Endodermal cell (in vitro differentiated cells): ENCODE measurements around the gene LTB4R2. TPM values are rescaled to one million over a fixed set of nuclear protein-coding genes. Genes with fewer than 3 reads are reported as not detected.

ENCODE experiments used
- DNase-seq: peaks from one replicate; pipeline ENCODE4 v3.0.0-alpha.2; 2017
- H3K27ac ChIP-seq: 2 replicates; pipeline ENCODE4 v1.5.1; 2013; ENCODE audit warnings: mild to moderate bottlenecking, low read depth, low read length, moderate library complexity
- H3K27me3 ChIP-seq: 2 replicates; pipeline ENCODE4 v1.6.1; 2013; ENCODE audit warnings: mild to moderate bottlenecking, low read length, moderate library complexity; ENCODE audit not compliant: insufficient read depth, control insufficient read depth, poor library complexity, severe bottlenecking
- H3K36me3 ChIP-seq: 2 replicates; pipeline ENCODE4 v1.7.0; 2013; ENCODE audit warnings: mild to moderate bottlenecking, low read length, moderate library complexity; ENCODE audit not compliant: control insufficient read depth, insufficient read depth
- H3K4me1 ChIP-seq: one replicate; pipeline ENCODE4 v1.7.0; 2013; ENCODE audit warnings: low read length; ENCODE audit not compliant: control insufficient read depth, insufficient read depth
- H3K4me3 ChIP-seq: 2 replicates; pipeline ENCODE4 v1.5.1; 2013; ENCODE audit warnings: mild to moderate bottlenecking, low read length, moderate library complexity
- H3K9ac ChIP-seq: 2 replicates; pipeline ENCODE4 v1.6.1; 2013; ENCODE audit warnings: mild to moderate bottlenecking, low read length, moderate library complexity; ENCODE audit not compliant: poor library complexity, severe bottlenecking; ENCODE audit errors: extremely low read depth
- H3K9me3 ChIP-seq: 2 replicates; pipeline ENCODE4 v1.6.1; 2013; ENCODE audit warnings: mild to moderate bottlenecking, low read length, moderate library complexity; ENCODE audit not compliant: control insufficient read depth
- H3K27ac Mint-ChIP-seq: 2 replicates; pipeline ENCODE4 v1.8.0; 2020; ENCODE audit warnings: mixed read lengths
- H3K27me3 Mint-ChIP-seq: 2 replicates; pipeline ENCODE4 v1.8.0; 2021; ENCODE audit warnings: mild to moderate bottlenecking, mixed read lengths; ENCODE audit not compliant: insufficient read depth
- H3K36me3 Mint-ChIP-seq: 2 replicates; pipeline ENCODE4 v1.8.0; 2020; ENCODE audit warnings: low read depth, mixed read lengths
- H3K4me1 Mint-ChIP-seq: 2 replicates; pipeline ENCODE4 v1.8.0; 2020; ENCODE audit warnings: mixed read lengths
- H3K4me3 Mint-ChIP-seq: 2 replicates; pipeline ENCODE4 v1.8.0; 2020; ENCODE audit warnings: mild to moderate bottlenecking, moderate library complexity, mixed read lengths
- H3K9me3 Mint-ChIP-seq: 2 replicates; pipeline ENCODE4 v1.8.0; 2020; ENCODE audit warnings: mild to moderate bottlenecking, mixed read lengths
- CTCF ChIP-seq: fragments of 200-600 bp; sonication (generic); conservative IDR thresholded peaks from 2 replicates; pipeline ENCODE4 v1.5.0; 2021; ENCODE audit warnings: antibody characterized with exemption, mild to moderate bottlenecking
- WGBS, 2 experiments: methylation state at CpG; one replicate each; pipeline versions ENCODE4 v1.1.5 to v1.1.7; 2013; ENCODE audit warnings: missing lambda C conversion rate in 2 of 2, mixed read lengths in 1 of 2; ENCODE audit not compliant: insufficient coverage in 1 of 2, insufficient read length in 1 of 2; 5-methylcytosine and 5-hydroxymethylcytosine counted together
- total RNA-seq, 2 donors: library from RNA; stranded (reverse); fragmentation: NEBNext Ultra II Directional in 1 of 2; extraction: Animal tissue kit (Norgen Biotek cat#: 25700) in 1 of 2; gene quantifications; 2 replicates in 1 of 2; 3 replicates in 1 of 2; pipeline ENCODE4 v1.2.1, GENCODE V29; 2021

Gene LTB4R2
- total RNA-seq, 2 donors from 2014 or later, result 7.4 to 9.5 TPM

GRCh38 chr14:24277071-24277470 is 32.9 kb upstream of the LTB4R2 start:
- H3K4me1 Mint-ChIP-seq, result no peaks in the 10 kb centered on the region
- no peaks in the 10 kb centered on the region for H3K9me3 Mint-ChIP-seq
- Histone ChIP-seq H3K27ac (no peak overlapping the region), H3K9me3 (no peaks in the 10 kb centered on the region), H3K4me1 (no peaks in the 10 kb centered on the region), H3K27me3 (no peaks in the 10 kb centered on the region), H3K9ac (no peak overlapping the region), H3K36me3 (no peaks in the 10 kb centered on the region), H3K4me3 (no peak overlapping the region)
- TF ChIP-seq CTCF, result no peak
- no peaks in the 10 kb centered on the region for H3K27me3 Mint-ChIP-seq
- no peak overlapping the region for H3K27ac Mint-ChIP-seq
- WGBS, 2 experiments, result 95 to 96% methylated on average over 5 to 6 of the region's 6 CpGs
- DNase-seq, result no peak
- no peaks in the 10 kb centered on the region for H3K36me3 Mint-ChIP-seq
- no peak overlapping the region for H3K4me3 Mint-ChIP-seq

DNA sequence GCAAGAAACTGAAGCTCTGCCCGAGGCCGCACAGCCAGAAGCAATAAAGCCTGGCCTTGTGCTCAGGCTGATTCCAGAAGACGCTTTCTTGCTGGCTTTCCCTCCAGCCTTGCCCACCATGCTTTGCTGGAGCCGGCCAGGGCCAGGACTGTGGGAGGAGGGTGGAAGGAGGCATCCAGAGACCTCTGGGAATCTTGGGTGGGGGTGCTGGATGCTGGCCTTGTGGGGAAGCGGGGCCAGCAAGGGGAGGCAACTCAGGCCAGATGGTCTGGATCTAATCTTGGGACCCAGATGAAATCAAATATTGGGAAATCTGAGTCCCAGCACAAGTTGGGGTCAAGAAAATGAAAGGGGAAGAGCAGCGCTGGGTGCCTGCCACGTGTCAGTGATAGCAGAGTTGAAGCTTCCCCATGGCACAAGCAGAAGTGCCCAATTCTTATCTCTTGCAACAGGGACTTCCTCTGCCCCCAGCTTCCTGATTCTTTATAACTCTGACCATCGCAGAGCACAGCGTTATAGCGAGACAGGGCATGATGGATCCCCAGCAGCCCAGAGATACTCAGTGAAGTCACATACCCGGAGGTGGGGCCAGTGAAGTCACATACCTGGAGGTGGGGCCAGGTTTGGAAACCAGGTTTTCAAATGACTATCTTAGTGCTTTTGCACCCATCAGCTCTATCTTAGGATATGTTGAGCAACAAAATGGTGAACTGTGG is 32.2 kb upstream of the LTB4R2 start:
- Mint-ChIP-seq H3K36me3 (no peaks in the 10 kb centered on the region), H3K4me3 (no peak overlapping the region), H3K9me3 (no peaks in the 10 kb centered on the region), H3K27ac (no peak overlapping the region), H3K27me3 (no peaks in the 10 kb centered on the region), H3K4me1 (no peaks in the 10 kb centered on the region)
- H3K27ac ChIP-seq, result no peak overlapping the region
- no peak for TF ChIP-seq CTCF
- H3K27me3 ChIP-seq, result no peaks in the 10 kb centered on the region
- no peaks in the 10 kb centered on the region for H3K36me3 ChIP-seq
- WGBS, 2 experiments, result 89 to 90% methylated on average over 8 to 11 of the region's 11 CpGs
- DNase-seq, result no peak
- no peak overlapping the region for H3K4me3 ChIP-seq
- no peaks in the 10 kb centered on the region for H3K9me3 ChIP-seq
- H3K4me1 ChIP-seq, result no peaks in the 10 kb centered on the region
- H3K9ac ChIP-seq, result no peak overlapping the region

DNA sequence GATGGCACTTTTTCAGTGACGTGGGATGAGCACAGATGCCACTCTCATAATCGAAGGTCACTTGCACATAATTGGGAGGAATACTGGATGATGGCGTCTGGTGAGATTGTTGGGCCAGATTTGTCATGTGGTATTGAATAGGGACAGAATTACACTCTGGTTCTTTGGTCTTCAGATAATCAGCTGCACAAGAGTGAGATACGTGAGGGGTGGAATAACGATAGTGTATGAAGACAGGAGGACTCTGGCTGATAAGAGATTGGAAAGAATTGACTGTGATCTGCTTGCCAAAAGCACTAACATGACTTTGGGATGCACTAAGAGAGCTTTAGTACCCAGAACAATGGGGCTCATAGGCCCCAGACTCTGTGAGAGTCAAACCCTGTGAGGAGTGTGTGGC is 31.5 kb upstream of the LTB4R2 start:
- H3K27ac Mint-ChIP-seq, result no peak overlapping the region

More for the DNA sequence above, 31.5 kb upstream of the LTB4R2 start:
- WGBS, 2 experiments, result 93 to 94% methylated on average over 5 of the region's 5 CpGs
- Histone ChIP-seq H3K4me3 (no peak overlapping the region), H3K36me3 (no peaks in the 10 kb centered on the region), H3K4me1 (no peaks in the 10 kb centered on the region), H3K27ac (no peak overlapping the region), H3K27me3 (no peaks in the 10 kb centered on the region), H3K9me3 (no peaks in the 10 kb centered on the region), H3K9ac (no peak overlapping the region)
- Mint-ChIP-seq H3K27me3 (no peaks in the 10 kb centered on the region), H3K4me1 (no peaks in the 10 kb centered on the region), H3K9me3 (no peaks in the 10 kb centered on the region), H3K36me3 (no peaks in the 10 kb centered on the region), H3K4me3 (no peak overlapping the region)
- TF ChIP-seq CTCF, result no peak
- DNase-seq, result no peak
